ENCODE results near the gene SFRP5.

Gene SFRP5

DNA sequence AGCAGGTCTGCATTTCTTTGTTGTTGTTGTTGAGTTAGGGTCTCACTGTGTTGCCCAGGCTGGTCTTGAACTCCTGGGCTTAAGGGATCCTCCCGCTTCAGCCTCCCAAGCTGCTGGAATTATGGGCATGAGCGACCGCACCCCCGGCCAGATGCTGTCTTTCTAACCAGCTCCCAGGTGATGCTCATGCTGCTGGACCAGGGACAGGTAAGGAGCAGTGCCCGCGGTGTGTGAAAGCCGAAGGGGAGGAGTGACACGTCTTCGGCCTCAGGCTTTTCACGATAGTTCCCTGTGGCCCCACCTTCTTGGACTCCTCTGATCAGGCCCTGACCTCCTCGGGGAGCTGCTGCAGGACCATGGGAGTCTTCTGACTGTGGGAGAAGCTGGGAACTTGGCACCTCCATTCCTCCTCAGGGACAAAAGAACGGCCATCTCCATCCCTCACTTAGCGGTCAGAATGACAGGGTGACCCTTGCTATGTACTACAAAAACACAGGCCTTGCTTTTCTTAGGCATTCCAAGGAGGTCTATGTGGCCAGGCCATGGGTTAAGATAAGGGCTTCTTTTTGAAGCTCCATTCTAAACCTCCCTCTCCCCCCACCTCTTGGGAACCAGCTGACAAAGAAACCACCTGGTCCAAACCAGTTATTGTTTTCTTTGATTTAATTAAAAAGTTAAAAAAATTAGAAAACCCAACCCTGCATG, 5.5 kb downstream of the SFRP5 start:
- no peak overlapping the region for H3K4me3 ChIP-seq (ENCODE audit: low read depth, low read length)
- in situ Hi-C loops (cut with HindIII; ENCODE audit: low sequenced_read_pairs) = no loop called here
- TF ChIP-seq, protein P1, sequence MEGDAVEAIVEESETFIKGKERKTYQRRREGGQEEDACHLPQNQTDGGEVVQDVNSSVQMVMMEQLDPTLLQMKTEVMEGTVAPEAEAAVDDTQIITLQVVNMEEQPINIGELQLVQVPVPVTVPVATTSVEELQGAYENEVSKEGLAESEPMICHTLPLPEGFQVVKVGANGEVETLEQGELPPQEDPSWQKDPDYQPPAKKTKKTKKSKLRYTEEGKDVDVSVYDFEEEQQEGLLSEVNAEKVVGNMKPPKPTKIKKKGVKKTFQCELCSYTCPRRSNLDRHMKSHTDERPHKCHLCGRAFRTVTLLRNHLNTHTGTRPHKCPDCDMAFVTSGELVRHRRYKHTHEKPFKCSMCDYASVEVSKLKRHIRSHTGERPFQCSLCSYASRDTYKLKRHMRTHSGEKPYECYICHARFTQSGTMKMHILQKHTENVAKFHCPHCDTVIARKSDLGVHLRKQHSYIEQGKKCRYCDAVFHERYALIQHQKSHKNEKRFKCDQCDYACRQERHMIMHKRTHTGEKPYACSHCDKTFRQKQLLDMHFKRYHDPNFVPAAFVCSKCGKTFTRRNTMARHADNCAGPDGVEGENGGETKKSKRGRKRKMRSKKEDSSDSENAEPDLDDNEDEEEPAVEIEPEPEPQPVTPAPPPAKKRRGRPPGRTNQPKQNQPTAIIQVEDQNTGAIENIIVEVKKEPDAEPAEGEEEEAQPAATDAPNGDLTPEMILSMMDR (IDR thresholded peaks at IDR 0.05; ENCODE audit: low read depth, low read length) = no peak
- DNase-seq (ENCODE audit: low read depth, low spot score) = no peak

DNA sequence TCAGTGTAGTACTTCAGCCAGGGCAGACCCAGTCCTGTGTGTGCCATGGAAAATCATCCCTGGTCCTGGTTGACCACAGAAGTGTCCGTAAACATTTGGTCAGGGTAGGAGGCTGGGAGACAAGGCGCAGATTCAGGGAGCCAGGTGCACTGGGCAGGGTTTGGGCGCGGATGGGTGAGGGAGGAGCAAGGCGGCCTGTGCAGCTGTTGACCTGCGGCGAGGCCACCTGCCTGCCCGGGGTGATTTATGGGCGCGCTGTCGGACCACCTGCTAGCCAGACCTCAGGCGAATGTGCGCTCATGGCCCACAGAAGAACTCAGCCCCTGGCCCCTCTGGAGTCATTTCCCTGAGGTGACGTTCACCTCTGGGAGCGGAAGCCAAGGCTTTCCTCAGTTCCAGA, 6.6 kb downstream of the SFRP5 start:
- TF ChIP-seq, protein P1 (IDR thresholded peaks at IDR 0.05; ENCODE audit: low read depth, low read length) = no peak
- in situ Hi-C loops (cut with HindIII; ENCODE audit: low sequenced_read_pairs) = no loop called here
- H3K4me3 ChIP-seq (ENCODE audit: low read depth, low read length) = no peak overlapping the region

GRCh38 chr10:97764519-97764931, 7.3 kb downstream of the SFRP5 start:
- no peak for DNase-seq (ENCODE audit: low read depth, low spot score)
- TF ChIP-seq, protein P1 (IDR thresholded peaks at IDR 0.05; ENCODE audit: low read depth, low read length) = no peak
- in situ Hi-C loops (cut with HindIII; ENCODE audit: low sequenced_read_pairs) = no loop called here
- H3K4me3 ChIP-seq (ENCODE audit: low read depth, low read length) = no peak overlapping the region

More for the DNA sequence above, 6.6 kb downstream of the SFRP5 start:
- no peak for DNase-seq (ENCODE audit: low read depth, low spot score)

DNA sequence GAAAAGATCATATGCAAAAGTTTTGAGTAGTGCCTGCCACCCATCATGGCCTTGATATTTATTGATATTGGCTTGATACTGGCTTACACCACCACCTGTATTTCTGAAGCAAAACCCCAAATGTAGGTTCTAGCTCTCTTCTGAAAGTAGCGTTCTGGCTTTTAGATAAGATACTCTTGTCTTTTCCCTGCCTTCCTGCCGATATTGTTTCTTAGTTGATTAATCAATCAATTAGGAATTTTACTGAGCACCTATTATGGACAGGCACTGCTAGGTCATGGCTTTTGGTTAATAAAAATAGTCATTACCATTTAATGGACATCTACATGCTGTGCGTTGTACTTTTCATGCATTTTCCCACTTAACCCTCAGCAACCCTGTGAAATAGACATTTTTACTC, 7.9 kb downstream of the SFRP5 start:
- in situ Hi-C loops (cut with HindIII; ENCODE audit: low sequenced_read_pairs) = no loop called here
- no peak overlapping the region for H3K4me3 ChIP-seq (ENCODE audit: low read depth, low read length)
- DNase-seq (ENCODE audit: low read depth, low spot score) = no peak
- TF ChIP-seq, protein P1 (IDR thresholded peaks at IDR 0.05; ENCODE audit: low read depth, low read length) = no peak

GRCh38 chr10:97763411-97763810, 8.4 kb downstream of the SFRP5 start:
- in situ Hi-C loops (cut with HindIII; ENCODE audit: low sequenced_read_pairs) = no loop called here
- no peak for DNase-seq (ENCODE audit: low read depth, low spot score)
- TF ChIP-seq, protein P1 (IDR thresholded peaks at IDR 0.05; ENCODE audit: low read depth, low read length) = no peak
- no peak overlapping the region for H3K4me3 ChIP-seq (ENCODE audit: low read depth, low read length)

- in situ Hi-C loops (cut with HindIII; ENCODE audit: low sequenced_read_pairs) = no loop called here
- H3K4me3 ChIP-seq (ENCODE audit: low read depth, low read length) = no peak overlapping the region
- TF ChIP-seq, protein P1 (IDR thresholded peaks at IDR 0.05; ENCODE audit: low read depth, low read length) = no peak
- DNase-seq (ENCODE audit: low read depth, low spot score) = peak; percentile 30
These were observed 9.0 kb downstream of the SFRP5 start for GRCh38 chr10:97762816-97763215.
